Stimulated activated CD4-positive, alpha-beta T cell treated with anti-CD3 and anti-CD28 coated beads, Interleukin-1b, Interleukin-23, amount 100 ng/mL, for 1 hour (primary cell): ENCODE measurements around the gene PTBP1.

Source experiments
- DNase-seq, 2 donors: peaks; one replicate each; pipeline ENCODE4 v3.0.0-alpha.2; 2020; ENCODE audit warnings: low read depth in 2 of 2

Gene PTBP1

DNA sequence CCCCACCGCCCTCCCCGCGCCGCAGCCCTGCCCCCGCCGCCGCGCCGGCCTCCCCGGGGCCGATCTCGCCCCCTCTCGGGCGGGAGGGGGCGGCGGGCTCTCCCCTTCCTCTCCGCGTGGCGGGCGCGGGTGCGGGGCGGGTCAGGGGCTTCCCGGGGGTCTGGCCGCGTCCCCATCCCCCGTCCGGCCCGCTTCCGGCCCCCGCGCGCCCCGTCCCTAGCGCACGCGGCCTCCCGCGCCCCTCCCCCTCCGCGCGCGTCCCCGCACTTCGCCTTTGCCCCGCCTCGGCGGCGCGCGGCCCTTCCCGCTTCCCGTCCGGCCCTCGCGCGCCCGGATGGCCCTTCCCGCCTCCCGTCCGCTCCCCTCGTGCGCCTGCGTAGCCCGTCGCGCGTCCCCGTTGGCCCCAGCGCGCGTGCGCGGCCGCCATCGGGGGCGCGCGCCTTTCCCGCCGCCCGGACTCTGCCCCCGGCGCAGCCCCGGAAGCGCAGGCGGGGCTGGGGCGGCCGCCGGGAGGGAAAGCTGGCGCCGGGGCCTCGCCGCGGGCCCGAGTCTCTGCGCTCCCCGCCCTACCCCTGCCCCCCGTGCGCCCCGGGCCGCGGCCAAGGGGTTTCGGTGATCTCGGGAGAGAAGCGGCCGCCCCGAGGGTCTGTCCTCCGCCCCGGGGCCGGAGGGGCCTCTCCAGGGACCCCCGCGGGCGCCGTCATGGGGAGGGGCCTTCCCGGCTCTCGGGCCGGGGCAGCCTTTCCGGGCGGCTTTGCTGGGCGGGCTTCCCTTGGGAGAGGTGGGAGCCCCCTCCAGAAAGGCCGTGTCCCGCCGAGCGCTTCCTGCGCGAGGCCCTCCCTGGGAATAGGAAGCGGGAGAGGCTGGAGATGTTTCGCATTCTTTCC, 519 bp downstream of the PTBP1 start:
- peak; percentile 65 to 72 for DNase-seq

DNA sequence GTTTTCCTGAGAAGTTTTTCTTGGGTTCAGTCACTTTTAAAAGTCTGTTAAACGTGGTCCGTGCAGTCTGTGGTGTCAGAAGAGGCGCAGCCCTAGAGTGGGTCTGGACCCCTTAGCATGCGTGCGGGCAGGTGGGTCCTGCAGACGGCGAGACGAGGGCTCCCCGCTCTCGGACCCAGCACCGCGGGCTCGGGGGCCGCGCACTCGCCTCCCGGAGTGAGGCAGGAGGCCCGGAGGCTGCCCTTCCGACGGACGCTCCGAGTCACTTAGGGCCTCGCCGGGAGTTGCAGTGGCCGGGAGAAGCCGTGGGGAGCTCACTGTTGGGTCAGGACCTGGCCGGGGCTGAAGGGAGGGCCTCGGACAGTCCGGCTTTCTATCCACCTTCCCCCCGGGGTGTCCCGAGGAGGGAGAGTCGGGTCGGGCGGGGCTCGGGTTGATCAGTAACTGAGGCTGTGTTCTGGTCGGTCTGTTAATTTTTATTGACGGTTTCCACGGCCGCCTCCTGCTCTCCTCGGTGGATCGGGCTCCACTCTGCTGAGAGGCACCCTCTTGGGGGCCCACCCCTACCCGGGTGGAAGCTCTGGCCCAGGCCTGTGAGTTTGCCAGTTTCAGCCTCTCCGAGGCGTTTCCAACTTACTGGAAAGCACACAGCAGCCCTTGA, 1.3 kb downstream of the PTBP1 start:
- DNase-seq = no peak

DNA sequence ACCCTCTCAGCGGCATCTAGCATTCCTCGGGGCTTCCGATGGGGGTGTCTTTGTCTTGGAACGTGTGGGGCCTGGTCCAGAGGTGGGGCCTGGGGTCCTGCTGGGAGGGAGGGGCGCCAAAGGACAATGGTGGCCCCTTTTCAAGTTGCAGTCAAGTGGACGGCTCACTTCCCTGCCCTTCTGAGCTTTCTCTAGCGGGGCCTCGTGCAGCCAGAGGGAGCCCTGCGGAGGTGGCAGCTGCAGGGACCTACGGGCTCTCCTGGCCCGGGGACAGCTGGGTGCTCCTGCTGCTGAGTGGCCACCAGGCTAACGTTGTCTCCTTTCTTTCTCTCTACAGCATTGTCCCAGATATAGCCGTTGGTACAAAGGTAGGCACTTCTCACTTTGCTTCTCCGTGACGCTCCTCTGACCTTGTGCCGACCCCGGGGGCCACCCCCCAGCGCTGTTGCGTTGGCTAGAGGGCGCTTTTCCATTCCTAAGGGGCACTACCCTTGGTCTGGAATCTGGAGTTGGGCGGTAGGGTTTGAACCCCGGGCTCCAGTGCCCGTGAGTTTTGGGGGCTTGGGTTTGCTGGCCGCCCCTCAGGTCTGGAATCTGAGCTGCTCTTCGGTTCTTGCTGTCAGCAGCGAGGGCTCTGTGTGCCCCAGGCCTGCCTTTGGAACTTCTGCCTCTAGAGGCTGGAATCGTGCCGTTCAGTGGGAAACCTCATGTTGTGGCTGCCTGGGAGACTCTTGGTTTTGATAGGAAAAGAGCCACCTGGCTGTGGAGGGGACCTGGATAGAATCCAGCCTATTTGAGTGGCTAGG, 2.0 kb downstream of the PTBP1 start:
- no peak for DNase-seq

DNA sequence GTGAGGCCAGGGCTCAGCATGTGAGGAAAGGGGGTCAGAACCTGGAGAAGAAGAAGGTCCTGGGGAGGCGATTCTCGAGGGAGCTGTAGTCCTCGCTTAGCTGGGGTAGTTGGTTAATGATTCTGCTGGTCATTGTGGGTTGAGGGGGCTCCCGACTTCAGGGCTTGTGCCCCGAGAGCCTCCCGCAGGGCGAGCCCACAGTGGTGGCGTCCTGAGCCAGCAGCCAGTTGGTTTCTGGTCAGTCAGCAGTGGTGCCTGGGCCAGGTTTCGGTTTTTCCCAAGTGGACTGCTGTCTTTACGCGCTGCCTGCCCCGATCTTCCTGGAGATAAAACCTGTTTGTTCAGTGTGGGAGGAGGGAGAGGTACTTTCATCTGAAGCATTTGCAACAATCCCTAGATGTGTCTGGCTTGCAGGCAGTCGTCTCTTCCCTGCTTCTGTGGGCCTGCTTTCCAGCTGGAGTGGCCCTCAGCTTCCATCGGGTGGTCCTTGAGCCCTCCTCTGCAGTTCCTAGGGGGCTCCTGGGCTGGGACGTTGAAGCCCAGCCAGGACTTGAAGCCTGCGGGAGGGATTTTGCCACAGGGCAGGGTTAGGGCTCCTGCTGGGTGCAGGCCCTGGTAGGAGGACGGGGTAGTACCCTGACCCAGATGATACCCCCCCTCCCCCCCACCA, 3.2 kb downstream of the PTBP1 start:
- no peak for DNase-seq

DNA sequence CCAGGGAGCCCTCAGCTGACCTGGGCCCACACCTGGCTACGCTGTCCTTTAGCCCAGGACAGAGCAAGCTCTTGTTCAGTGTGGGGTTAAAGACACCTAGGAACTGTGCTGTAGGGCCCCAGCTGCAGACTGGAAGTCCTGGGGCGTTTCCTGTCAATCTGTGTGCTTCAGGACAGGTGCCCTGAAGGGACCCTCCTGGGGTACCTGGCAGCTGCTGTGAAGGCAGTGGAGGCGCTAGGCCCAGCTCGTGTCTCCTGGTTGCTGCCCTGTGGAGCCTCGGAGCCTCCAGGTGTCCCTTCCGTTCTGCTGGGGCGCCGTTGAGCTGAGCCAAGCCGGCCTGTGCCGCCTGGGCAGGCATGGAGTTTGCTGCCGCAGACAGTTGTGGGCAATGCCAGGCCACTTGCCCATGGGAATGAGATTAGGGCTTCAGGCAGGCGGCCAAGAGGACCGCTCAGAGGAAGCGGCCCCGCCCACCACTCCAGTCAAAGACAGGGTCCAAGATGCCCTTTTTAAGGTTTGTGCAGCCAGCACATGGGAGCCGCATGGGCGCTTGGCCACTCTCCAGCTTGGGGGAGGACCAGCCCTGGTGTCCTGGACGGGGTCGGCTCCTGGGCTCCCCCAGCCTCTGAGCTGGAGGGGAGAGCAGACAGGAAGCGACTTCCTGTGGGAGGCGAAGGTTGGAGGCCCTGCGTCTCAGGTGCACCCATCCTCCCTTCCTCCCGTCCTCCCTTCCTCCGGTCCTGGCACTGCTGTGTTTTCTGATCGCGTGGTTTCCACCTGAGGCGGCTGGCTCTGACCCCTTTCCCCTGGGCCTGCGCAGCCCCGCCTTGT, 4.0 kb downstream of the PTBP1 start:
- no peak for DNase-seq

DNA sequence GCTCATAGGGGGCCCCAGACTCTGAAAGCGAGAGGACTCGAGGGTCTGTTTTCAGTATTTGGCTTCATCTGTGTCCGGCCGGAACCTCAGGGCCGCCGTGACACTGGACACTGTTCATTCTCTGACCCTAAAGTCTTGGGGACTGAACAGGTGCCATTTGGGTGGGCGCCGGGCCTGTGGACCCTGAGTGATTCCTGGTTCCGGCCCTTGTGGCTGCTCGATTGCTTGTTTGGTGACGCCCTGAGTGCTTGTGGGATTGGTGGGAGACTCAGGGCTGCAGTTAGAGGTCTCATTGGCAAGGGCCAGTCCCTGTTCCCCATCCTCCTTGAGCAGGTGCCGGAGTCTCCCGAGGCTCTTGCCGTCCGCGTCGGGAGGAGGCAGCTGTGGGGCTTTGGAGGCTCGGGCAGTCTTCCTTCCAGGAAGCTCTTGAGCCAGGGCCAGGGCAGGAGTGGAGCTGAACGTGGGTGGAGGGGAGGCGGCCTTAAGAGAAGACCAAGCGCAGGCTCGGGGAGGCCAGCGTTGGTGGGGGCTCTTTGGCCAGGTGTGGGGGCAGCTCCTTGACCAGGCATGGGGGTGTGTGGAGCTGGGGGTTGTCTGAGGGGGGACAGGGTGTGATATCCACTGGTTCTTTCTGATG, 4.7 kb downstream of the PTBP1 start:
- DNase-seq = no peak

DNA sequence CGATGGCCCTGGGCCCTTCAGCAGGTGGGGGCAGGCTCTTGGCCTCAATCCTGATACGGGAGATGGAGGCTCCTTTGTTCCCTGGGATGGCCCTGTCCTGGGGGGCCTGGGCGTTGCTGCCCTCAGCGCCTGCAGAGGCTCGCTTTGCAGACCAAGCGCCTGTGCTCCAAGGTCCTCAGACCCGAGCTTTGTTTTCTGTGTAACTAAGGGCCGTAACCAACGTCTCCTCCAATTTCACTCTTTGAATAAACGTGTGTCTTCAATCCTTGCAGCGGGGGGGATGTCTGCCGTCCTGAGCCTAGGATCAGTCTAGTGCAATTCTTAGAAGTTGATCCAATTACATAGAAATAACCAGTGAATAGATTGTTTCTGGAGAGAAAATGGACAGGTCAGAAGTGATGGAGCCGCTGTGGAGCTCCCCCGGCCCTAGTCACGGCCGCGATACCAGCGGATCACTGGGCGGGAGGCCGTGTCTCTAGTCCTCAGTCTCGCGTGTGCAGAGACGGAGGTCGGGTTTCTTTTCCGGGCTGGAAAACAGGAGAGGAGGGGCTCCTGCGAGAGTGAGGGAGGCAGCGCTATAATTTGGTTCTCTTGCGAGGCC, 5.3 kb downstream of the PTBP1 start:
- no peak for DNase-seq

DNA sequence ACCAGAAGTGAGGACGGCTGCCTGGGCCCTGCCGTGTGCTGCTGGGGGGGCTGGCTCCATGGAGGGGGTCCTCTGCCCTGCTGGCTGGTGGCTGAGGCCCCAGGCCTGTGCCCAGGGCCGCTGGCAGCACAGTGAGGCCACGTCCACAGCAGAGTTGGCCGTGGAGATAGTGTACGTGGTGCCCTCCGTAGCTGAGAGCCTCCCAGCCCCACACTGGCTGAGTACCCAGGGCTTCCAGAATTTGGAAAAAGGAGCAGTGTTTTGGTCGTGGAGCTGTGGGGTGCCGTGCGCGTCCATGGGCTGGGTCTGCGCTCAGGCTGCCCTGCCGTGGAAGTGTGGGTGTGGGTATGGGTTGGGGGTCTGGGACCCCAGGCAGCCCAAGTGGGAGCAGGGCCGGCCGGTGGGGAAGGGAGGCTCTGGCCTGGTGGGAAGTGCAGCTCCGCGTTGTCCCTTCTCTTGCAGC, 5.9 kb downstream of the PTBP1 start:
- DNase-seq = no peak

DNA sequence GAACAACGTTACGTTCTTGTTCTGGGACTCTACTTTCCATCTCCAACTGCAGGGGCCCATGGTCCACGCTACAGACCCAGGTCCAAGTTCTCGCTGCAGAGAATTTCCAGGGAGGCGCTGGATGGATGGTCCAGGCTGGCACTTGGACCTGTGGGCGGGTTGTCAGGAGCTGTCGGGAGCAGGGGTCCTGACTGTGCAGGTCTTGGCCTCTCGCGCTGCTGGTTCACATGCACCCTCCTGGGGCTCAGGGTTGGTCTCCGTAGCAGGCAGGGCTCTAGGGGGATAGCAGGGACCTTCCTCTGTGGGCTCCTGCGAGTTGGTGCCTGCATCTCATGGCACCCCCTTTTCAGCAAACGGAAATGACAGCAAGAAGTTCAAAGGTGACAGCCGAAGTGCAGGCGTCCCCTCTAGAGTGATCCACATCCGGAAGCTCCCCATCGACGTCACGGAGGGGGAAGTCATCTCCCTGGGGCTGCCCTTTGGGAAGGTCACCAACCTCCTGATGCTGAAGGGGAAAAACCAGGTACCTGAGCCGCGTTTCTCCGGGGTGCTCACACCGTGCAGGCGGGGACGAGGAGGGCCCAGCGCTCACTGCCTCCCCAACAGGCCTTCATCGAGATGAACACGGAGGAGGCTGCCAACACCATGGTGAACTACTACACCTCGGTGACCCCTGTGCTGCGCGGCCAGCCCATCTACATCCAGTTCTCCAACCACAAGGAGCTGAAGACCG, 6.6 kb downstream of the PTBP1 start:
- no peak for DNase-seq

DNA sequence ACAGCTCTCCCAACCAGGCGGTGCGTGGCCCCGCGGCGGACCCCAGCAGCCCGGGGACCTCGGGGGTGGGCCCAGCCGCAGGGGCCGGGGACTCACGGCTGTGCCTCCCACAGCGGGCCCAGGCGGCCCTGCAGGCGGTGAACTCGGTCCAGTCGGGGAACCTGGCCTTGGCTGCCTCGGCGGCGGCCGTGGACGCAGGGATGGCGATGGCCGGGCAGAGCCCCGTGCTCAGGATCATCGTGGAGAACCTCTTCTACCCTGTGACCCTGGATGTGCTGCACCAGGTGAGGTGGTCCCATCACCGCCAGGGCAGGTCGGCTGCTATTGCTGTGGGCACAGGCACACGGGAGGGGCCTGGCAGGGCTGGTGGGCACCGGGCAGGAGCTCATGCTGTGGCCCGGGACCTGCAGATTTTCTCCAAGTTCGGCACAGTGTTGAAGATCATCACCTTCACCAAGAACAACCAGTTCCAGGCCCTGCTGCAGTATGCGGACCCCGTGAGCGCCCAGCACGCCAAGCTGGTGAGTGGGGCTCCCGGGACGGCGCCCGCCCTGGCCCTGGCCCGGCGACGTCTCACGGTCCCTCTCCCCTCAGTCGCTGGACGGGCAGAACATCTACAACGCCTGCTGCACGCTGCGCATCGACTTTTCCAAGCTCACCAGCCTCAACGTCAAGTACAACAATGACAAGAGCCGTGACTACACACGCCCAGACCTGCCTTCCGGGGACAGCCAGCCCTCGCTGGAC, 7.3 kb downstream of the PTBP1 start:
- no peak for DNase-seq

DNA sequence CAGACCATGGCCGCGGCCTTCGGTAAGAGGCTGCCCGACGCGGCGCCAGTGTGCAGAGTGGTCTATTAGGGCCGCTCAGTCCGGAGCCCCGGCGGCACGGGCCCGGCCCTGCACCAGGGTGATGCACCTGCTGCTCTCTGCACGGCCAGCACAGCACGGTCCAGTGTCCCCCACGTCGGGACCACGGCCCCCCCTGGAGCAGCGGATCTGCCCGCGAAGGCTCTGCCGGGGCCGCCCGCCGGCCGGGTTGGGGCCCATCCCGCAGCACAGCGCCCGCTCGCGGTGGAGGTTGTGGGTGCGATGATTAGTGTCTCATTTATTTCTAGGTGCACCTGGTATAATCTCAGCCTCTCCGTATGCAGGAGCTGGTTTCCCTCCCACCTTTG, 7.9 kb downstream of the PTBP1 start:
- DNase-seq = no peak

DNA sequence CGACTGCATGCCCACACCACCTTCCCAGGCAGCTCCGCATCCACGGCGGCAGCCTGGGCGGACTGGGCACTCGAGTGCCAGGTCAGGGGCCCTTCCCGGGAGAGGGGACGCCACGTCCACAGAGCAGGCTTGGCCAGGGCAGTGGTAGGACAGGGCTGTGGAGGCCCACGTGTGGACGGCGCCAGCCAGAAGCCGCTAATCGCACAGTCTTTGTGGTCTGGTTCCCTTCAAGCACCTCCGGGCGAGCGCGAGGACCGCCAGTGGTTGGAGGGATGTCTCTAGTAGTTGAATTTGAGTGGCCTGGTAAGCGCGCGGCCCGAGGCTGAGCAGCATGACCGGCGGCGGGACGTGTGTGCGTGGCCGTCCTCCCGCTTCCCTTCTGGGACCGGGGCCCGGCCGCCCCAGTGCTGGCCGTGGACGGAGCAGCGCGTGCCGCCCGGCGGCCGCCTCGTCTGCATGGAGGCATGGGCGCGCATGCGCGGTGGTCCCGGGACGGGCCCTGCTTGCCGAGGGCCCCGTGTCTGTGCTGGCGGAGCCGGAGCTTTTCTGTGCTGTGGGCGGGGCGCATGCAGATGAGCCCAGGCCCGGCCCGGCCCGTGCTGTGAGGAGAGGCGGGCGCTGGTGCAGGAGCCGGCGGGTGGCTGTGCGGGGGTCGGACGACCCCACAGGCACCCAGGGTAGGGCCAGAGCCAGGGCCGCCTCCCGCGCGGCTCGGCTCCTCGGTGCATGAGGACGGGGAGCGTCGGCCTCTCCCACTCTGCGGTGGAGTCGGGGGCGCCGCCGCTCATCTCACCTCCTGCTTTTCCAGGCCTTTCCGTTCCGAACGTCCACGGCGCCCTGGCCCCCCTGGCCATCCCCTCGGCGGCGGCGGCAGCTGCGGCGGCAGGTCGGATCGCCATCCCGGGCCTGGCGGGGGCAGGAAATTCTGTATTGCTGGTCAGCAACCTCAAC, 8.6 kb downstream of the PTBP1 start:
- no peak for DNase-seq

DNA sequence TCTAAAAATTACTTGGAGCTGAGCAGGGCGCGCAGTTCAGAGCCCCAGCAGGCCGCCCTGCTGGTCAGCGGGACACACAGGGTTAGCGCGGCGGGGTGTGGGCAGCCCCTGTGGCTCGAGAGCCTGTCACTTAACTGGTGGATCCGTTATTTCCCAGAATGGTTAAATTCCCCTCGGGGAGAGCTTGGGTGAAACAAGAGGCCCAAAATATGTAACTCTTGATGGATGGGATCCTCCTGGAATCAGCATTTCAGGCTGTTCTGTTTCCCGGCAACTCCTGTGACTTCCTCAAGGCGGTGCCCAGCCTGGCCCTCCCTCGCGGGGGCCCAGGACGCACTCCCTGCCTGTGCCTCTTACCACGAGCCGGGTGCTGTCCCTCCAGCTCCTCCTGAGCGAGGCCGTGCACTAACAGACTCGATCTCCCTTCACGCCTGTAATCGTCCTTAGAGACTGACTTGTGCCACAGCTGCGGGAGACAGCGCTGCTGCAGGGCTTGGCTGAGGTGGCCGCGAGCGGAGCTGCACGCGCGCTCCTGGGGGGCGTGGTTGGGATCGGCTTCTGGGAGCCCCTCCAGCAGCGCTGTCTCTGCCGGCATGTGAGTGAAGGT, 9.7 kb downstream of the PTBP1 start:
- DNase-seq = no peak

DNA sequence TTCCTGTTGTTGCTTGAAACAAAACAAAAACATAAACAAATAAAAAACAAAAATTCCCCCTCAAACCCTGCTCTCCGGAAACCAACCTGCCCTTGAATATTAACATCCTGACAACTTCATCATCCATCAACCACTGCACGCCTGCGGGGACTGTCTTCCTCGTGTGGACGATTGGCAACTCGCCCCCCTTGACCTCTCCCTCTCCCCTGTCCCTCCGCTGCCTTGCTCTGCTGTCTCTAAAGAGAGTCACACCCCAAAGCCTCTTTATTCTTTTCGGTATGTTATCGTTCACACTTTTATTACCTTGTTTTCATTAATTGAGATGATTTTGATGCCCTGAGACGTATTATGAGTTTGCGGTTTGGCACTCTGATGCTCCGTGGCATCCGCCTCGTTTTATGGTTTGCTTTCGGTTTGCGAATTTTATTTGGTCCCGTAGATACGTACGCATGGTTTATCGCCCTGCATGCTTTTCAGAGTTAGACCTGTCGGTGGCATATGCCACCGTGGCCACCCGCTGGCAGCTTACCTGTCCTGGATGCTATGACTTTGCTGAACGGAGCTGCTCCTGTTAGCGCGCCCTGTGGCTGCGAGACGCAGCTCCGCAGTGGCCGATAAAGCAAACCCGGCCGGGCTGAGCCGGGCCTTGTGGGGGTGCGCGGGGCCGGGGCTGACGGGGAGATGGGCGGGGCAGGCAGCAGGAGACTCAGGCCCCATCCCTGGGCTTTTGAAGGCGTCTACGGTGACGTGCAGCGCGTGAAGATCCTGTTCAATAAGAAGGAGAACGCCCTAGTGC, 10.6 kb downstream of the PTBP1 start:
- DNase-seq = no peak

DNA sequence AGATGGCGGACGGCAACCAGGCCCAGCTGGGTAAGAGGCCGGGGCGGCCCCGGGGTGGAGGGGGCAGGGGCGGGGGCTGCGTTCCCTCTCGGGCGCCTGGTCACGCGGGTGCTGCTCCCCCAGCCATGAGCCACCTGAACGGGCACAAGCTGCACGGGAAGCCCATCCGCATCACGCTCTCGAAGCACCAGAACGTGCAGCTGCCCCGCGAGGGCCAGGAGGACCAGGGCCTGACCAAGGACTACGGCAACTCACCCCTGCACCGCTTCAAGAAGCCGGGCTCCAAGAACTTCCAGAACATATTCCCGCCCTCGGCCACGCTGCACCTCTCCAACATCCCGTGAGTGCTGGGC, 11.1 kb downstream of the PTBP1 start:
- DNase-seq = no peak
